Liver (tissue), 9 donors: ENCODE results near the gene PACS1. TPM values are rescaled to one million over a fixed set of nuclear protein-coding genes. Genes with fewer than 3 reads are reported as not detected.
"Not testable (repeated sequence)": the region's sequence is repeated elsewhere in the genome, so short reads cannot be mapped to it uniquely, and the experiment has no call there.

Source experiments
- DNase-seq: peaks from one replicate; pipeline ENCODE4 v3.0.0-alpha.2; 2017; ENCODE audit warnings: low spot score
- H3K27ac ChIP-seq, 2 donors: one replicate each; pipeline ENCODE4 v1.7.0; 2013; ENCODE audit warnings: inconsistent platforms in 2 of 2, low read length in 2 of 2, control low read depth in 1 of 2, low read depth in 1 of 2, mild to moderate bottlenecking in 1 of 2
- H3K27me3 ChIP-seq, 4 donors: one replicate each; pipeline versions ENCODE4 v1.6.1 to v1.7.0; 2013; ENCODE audit warnings: low read length in 3 of 4, inconsistent platforms in 1 of 4, mild to moderate bottlenecking in 1 of 4, moderate library complexity in 1 of 4; ENCODE audit not compliant: control insufficient read depth in 4 of 4, insufficient read depth in 4 of 4
- H3K36me3 ChIP-seq, 4 donors: one replicate each; pipeline versions ENCODE4 v1.6.1 to v1.7.0; 2013; ENCODE audit warnings: low read length in 3 of 4, mild to moderate bottlenecking in 3 of 4, low read depth in 1 of 4, moderate library complexity in 1 of 4; ENCODE audit not compliant: control insufficient read depth in 4 of 4, insufficient read depth in 3 of 4
- H3K4me1 ChIP-seq, 4 donors: one replicate each; pipeline versions ENCODE4 v1.6.1 to v1.7.0; 2013; ENCODE audit warnings: low read length in 3 of 4, mild to moderate bottlenecking in 3 of 4, moderate library complexity in 1 of 4; ENCODE audit not compliant: control insufficient read depth in 4 of 4, insufficient read depth in 4 of 4
- H3K4me3 ChIP-seq, 3 donors: one replicate each; pipeline versions ENCODE4 v1.6.1 to v1.7.0; 2013; ENCODE audit warnings: low read length in 3 of 3, control low read depth in 1 of 3, low read depth in 1 of 3, mild to moderate bottlenecking in 1 of 3
- H3K9ac ChIP-seq, 2 donors: one replicate each; pipeline ENCODE4 v1.7.0; 2013; ENCODE audit warnings: low read length in 2 of 2, mild to moderate bottlenecking in 2 of 2, moderate library complexity in 2 of 2, control low read depth in 1 of 2, low read depth in 1 of 2
- H3K9me3 ChIP-seq, 4 donors: one replicate each; pipeline versions ENCODE4 v1.6.1 to v1.7.0; 2013; ENCODE audit warnings: low read length in 3 of 4; ENCODE audit not compliant: control insufficient read depth in 4 of 4
- CTCF ChIP-seq: fragments of 150-350 bp; IDR thresholded peaks from 2 replicates; pipeline ENCODE4 v1.5.1; 2017; ENCODE audit warnings: improper control_type of control experiment, low read depth, low read length; ENCODE audit not compliant: missing input control
- FOXA1 ChIP-seq: IDR thresholded peaks from 2 replicates; pipeline ENCODE4 v1.6.1; 2016; ENCODE audit warnings: antibody characterized with exemption
- FOXA2 ChIP-seq: IDR thresholded peaks from 2 replicates; pipeline ENCODE4 v1.6.1; 2016; ENCODE audit warnings: antibody characterized with exemption
- HNF4A ChIP-seq, 2 donors: conservative IDR thresholded peaks; 2 replicates each; pipeline ENCODE4 v1.6.1; 2016; ENCODE audit warnings: antibody characterized with exemption in 2 of 2, mild to moderate bottlenecking in 2 of 2
- HNF4G ChIP-seq: IDR thresholded peaks from 2 replicates; pipeline ENCODE4 v1.6.1; 2016; ENCODE audit warnings: antibody characterized with exemption
- NR2F2 ChIP-seq: IDR thresholded peaks from 2 replicates; pipeline ENCODE4 v1.6.1; 2016; ENCODE audit warnings: antibody characterized with exemption
- REST ChIP-seq: IDR thresholded peaks from 2 replicates; pipeline ENCODE4 v1.6.1; 2016; ENCODE audit warnings: antibody characterized with exemption, mild to moderate bottlenecking
- SP1 ChIP-seq: IDR thresholded peaks from 2 replicates; pipeline ENCODE4 v1.6.1; 2018; ENCODE audit warnings: antibody characterized with exemption, mild to moderate bottlenecking
- YY1 ChIP-seq: IDR thresholded peaks from 2 replicates; pipeline ENCODE4 v1.6.1; 2016; ENCODE audit warnings: antibody characterized with exemption, mild to moderate bottlenecking
- ZBTB33 ChIP-seq: IDR thresholded peaks from 2 replicates; pipeline ENCODE4 v1.6.1; 2016; ENCODE audit warnings: antibody characterized with exemption
- WGBS: extraction: QIAGEN DNeasy Blood & Tissue Kit; methylation state at CpG from one replicate; pipeline ENCODE4 v1.1.7; 2013; 5-methylcytosine and 5-hydroxymethylcytosine counted together
- polyA plus RNA-seq, 2 donors: library from polyadenylated mRNA; stranded (reverse) in 1 of 2; unstranded in 1 of 2; fragments of 200-250 nt in 1 of 2; fragments of >200 nt in 1 of 2; fragmentation: Nextera tagmentation in 1 of 2; extraction: Ambion mirVana in 1 of 2; gene quantifications; one replicate each; pipeline versions ENCODE4 v1.2.1 to v1.2.3, GENCODE V29; 2013 to 2015
- total RNA-seq, 2 donors: library from RNA; depleted of rRNA; stranded (reverse); fragments of >200 nt; gene quantifications; one replicate each; pipeline ENCODE4 v1.2.3, GENCODE V29; 2014
- donor health status: healthy.
- donor health status: healthy.
- donor health status: healthy.
- donor health status: healthy.
- donor health status: healthy.

PACS1 gene
- total and polyA plus RNA-seq, 4 donors, result 2.7 to 9.1 (median 7.3) TPM

- no peak overlapping the region for H3K27ac ChIP-seq
These were observed 42.8 kb downstream of the PACS1 start for GRCh38 chr11:66112601-66113499.

GRCh38 chr11:66114957-66115356, 44.9 kb downstream of the PACS1 start:
- 79% methylated on average over 3 of the region's 3 CpGs for WGBS
- H3K9ac ChIP-seq, H3K4me1 ChIP-seq, H3K27me3 ChIP-seq, H3K27ac ChIP-seq, H3K36me3 ChIP-seq, H3K9me3 ChIP-seq, H3K4me3 ChIP-seq, DNase-seq: not testable (repeated sequence)

More at GRCh38 chr11:66112601-66113499, 42.8 kb downstream of the PACS1 start:
- TF ChIP-seq SP1 (no peak), NR2F2 (peak; percentile 51)
- H3K4me1 ChIP-seq, result peaks cover 0 to 5% (median 2%) of the 10 kb centered on the region in 4 donors
- H3K4me3 ChIP-seq, result no peak overlapping the region
- no peaks in the 10 kb centered on the region for H3K9me3 ChIP-seq
- DNase-seq, result no peak
- H3K27me3 ChIP-seq, result no peaks in the 10 kb centered on the region
- H3K9ac ChIP-seq, result no peak overlapping the region
- no peaks in the 10 kb centered on the region for H3K36me3 ChIP-seq
- WGBS, result 36% methylated on average over 3 of the region's 3 CpGs

- Histone ChIP-seq H3K27me3 (no peaks in the 10 kb centered on the region), H3K4me1 (peaks cover 0 to 5% (median 2%) of the 10 kb centered on the region in 4 donors), H3K9ac (no peak overlapping the region), H3K36me3 (no peaks in the 10 kb centered on the region), H3K9me3 (no peaks in the 10 kb centered on the region), H3K4me3 (no peak overlapping the region), H3K27ac (peak overlapping the region in 1 of 2 donors; percentile 9)
- 55% methylated on average over 8 of the region's 8 CpGs for WGBS
- no peak for DNase-seq
- no peak for TF ChIP-seq YY1
- no peak for TF ChIP-seq HNF4A (conservative IDR thresholded peaks at IDR 0.05)
- TF ChIP-seq FOXA1, result no peak
- no peak for TF ChIP-seq FOXA2
- no peak for TF ChIP-seq ZBTB33
- TF ChIP-seq SP1, result no peak
- TF ChIP-seq HNF4G, result no peak
- no peak for TF ChIP-seq REST
- no peak for TF ChIP-seq CTCF
These were observed 45.7 kb downstream of the PACS1 start for GRCh38 chr11:66115638-66116301.
